GM19467 (cell line): Measurements from ENCODE around the gene SLC18B1.

Source experiments
- ATAC-seq: cut with Tn5 transposase; IDR thresholded peaks from one replicate; pipeline ENCODE4 v1.9.1; 2021; ENCODE audit warnings: mild to moderate bottlenecking, moderate library complexity; ENCODE audit not compliant: unreplicated experiment

The SLC18B1 gene

DNA sequence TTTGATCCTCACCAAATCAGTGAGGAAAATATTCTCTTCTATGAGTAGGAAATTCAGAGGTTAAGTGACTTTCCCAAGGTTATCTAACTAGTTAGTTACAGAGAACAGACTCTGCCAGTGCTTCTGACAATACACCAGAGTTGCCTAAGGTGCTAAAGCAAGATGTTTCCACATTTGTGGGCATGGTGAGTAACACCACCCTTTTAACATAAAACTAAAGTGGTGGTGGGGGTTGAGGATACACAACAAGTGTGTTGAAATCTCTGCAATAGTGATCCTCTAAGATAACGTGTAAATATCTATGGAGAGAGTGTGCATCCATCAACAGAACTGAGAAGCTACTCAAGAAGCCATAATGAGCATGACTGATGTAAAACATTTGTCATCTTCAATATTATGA, 52.4 kb downstream of the SLC18B1 start:
- ATAC-seq = no peak

DNA sequence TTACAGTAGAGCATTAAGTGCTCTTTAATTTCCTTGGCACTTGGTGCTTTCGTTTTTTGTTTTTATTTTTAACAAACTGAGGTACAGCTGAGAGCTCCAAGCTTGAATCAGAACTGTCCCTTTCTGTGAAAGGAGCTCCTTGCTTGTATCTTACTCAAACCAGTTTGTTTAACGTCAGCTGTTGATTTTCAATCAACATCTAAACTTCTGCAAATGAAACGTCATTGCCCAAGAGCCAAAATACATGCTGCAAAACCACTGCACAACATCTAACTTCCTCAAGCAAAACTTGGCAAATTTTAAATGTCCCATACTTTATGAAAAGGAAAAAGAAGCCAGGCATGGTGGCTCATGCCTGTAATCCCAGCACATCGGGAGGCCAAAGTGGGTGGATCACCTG, 55.9 kb downstream of the SLC18B1 start:
- ATAC-seq = no peak

DNA sequence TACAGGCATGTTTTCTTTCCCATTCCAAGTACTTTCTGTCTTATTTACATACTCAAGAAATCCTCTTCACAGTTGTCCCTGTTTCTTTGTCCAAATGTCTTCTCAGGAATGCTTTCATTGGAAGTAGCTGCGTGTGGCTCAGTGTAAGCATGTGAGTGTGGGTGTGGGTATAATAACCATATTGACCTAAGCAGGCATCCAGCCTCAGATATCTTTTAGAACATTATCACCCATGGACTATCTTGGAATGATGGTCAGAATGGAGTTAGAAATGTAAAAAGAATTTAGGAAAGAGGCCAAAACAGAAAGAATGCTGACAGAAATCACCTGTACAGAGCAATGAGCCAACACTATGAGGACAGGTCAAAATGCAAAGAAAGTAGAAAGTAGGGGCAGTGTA, 57.2 kb downstream of the SLC18B1 start:
- no peak for ATAC-seq

DNA sequence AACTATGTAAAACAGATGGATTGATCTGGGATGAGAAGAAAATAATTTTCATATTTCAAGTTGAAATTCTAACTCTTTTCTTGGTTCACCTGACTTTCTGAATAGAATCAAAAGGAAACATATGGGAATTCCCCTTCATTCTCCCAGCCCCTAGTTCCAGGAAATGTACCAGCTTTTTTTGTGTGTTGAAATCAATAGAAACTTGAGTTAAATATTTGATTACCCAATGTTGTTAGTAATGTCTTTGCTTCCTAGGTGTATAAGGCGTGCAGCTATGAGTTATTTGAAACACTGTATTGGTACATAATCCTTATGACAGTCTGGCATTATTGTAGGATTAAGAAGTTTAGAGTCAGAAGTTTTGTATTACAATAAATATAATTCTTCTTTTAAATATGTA, 62.2 kb downstream of the SLC18B1 start:
- no peak for ATAC-seq

DNA sequence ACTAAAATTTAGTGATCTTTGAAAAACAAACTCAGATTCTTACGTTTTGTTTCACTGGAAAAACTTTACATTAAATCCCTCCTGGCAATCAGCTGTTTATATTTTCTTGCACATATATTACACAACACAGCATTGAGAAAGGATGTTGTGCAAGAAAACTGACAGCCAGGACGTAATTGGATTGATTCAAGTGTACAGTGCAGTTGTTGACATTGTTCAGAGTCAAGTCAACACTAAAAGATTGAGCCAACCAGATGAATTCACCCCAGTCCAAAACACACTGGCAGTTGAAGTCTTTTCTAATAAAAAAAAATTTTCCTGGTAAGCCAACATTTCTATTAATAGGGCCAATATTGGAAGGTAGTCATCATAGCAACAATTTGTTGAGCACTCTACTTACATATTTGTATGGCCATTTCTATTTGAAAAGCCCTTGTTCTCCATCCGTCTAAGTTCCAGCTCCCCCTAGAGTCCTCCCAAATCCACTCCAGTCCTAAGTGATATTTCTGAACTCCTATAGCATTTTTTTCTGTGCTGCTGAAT, 63.7 kb downstream of the SLC18B1 start:
- no peak for ATAC-seq

DNA sequence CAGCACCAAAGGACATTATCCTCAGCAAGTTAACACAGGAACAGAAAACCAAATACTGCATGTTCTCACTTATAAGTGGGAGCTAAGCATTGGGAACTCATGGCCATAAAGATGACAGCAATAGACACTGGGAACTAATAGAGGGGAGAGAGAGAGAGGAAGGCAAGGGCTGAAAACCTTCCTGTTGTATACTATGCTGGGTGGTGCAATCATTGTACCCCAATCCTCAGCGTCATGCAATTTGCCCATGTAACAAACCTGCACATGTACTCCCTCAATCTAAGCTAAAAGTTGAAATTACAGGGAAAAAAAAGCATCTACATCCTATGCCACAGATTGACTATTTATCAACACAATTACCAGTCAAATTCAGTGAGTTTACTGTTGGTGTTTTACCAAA, 64.6 kb downstream of the SLC18B1 start:
- ATAC-seq = no peak

DNA sequence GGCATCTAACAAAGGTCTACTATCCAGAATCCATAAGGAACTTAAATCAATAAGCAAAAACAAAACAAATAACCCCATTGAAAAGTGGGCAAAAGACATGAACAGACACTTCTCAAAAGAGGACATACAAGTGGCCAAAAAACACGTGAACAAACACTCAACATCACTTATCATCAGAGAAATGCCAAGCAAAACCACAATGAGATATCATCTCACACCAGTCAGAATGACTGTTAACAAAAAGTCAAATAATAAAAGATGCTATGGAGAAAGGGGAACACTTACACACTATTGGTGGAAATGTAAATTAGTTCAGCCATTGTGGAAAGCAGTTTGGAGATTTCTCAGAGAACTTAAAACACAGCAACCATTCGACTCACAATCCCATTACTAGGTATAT, 65.2 kb downstream of the SLC18B1 start:
- no peak for ATAC-seq

DNA sequence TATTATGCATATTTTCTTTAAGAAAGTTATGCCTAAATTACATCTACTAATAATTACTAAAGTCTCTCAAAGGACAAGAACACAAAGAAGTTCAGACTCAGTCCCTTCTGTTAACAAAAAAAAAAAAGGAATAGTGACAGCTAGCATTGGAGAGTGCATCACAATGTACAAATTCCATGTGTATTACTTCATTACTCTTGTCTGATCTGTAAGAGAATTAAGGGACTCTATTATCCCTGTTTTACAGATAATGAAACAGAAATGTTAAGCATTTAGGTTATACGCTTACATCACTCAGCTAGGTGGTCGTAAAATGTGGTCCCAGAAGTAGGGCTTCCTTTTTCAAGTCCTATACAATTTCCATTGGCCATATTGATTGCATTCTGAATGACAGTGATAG, 67.4 kb downstream of the SLC18B1 start:
- ATAC-seq = no peak

DNA sequence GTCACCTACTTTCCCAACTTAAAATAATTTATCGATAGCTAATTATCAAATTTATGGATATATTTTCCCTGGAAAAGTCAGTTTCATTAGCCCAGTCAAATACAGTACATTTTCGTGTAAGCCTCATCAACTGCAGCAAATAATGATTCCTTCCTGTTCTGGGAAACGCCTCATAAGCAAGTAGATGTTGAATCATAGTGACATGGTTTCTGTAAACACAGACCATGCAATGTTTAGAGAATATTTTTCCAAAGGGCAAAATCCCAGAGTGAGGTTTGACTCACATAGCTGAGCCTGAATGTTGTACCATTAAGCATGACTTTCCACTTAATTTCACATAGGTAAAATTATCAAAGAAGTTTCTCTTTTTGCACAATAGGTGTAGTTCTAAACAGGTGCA, 67.9 kb downstream of the SLC18B1 start:
- ATAC-seq = no peak

DNA sequence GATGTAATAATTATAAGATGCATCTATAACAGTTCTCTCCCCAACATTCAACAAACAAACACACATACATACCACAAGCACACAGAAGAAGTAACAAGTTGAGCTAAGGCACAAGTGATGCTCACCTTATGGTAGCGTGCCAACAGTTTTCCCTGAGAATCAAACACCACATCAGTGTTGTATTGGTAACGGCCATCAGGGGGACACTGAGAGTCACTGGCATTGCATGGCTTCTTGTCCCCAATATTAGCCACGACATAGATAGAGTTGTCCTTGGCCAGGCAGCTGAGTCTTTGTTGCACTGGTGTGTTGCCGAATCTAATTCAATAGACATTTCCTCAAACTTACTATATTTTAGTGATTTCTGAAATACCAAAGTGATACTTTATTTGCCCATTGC, 69.8 kb downstream of the SLC18B1 start:
- no peak for ATAC-seq

DNA sequence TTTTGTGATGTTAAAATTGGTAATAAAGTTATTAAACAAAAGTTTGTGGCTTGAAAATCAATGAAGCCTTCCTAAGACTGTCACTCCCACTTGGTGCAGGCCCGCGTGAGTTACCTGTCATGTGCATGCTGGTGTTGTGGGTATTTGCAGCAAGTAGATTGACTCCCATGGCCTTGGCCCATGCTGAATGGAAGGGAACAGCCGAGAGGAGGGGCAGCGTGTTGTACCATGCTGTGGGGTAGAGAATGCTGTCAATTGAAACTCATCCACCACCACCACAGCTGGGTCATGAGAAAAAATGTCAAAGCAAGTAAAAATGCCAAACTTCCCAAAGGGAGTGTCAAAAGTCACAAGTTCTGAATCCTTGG, 71.8 kb downstream of the SLC18B1 start:
- ATAC-seq = no peak

DNA sequence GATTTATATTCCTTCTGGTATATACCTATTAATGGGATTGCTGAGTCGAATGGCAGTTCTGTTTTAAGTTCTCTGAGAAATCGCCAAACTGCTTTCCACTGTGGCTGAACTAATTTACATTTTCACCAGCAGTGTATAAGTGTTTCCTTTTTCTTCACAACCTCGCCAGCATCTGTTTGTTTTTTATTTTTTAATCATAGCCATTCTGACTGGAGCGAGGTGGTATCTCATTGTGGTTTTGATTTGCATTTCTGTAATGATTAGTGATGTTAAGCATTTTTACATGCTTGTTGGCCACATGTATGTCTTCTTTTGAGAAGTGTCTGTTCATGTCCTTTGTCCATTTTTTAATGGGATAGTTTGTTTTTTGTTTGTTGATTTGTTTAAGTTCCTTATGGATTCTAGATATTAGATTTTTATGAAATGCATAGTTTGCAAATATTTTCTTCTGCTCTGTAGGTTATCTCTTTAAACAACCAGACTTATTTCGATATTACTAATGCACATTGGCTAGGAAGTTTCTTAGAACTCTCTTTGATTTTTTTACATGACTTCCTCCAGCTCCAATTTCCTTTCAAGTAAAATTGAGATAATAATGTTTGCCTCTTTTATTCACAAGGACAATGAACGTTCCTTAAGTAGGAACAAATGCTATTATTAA, 72.4 kb downstream of the SLC18B1 start:
- peak; percentile 79 for ATAC-seq

DNA sequence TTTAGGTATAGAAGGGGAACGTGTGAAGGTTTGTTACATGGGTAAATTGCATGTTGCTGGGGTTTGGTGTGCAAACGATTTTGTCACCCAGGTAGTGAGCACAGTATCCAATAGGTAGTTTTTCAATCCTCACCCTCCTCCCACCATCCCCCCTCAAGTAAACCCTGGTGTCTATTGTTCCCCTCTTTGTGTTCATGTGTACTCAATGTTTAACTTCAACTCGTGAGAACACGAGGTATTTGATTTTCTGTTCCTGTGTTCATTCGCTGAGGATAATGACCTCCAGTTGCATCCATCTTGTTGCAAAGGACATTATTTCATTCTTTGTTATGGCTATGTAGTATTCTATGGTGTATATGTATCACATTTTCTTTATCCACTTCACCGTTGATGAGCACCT, 73.0 kb downstream of the SLC18B1 start:
- ATAC-seq = no peak

DNA sequence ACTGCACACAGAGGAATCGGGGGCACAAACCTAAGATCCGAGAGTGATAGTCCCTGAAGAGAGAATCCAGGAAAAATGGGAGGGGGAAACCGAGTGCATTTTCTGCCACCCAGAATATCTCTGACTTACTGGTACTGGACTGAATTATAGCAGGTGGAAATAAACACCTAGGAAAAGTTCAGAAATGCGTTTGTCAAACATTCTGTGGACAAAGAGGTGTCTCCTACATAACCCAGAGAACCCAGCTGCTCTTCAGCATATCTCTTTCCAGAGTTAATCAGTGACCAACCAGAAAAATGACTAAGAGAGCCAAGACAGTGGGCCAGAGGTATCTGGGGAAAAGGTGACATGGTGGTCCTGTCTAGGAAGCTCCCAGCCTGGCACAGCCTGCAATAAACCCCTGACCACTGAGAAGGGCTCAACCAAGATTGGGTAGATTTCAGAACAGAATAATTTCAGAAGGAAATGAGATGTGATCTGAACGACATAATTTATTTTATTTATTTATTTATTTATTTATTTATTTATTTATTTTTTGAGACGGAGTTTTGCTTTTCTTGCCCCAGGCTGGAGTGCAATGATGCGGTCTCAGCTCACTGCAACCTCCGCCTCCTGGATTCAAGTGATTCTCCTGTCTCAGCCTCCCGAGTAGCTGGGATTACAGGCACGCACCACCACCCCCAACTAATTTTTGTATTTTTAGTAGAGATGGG, 78.5 kb downstream of the SLC18B1 start:
- no peak for ATAC-seq
